ENCODE results near the gene GRB10.

- TF ChIP-seq CTCF (IDR thresholded peaks at IDR 0.05) = no peak
- TF ChIP-seq POLR2A (IDR thresholded peaks at IDR 0.05) = no peak
Measured at GRCh38 chr7:50723173-50723572, 59.5 kb downstream of the GRB10 start.

All from Peyer's patch (tissue), 4 donors.